B cell (primary cell): ENCODE measurements around the gene SUGCT. TPM values are rescaled to one million over a fixed set of nuclear protein-coding genes. Genes with fewer than 3 reads are reported as not detected.
"Not testable (repeated sequence)": the region's sequence is repeated elsewhere in the genome, so short reads cannot be mapped to it uniquely, and the experiment has no call there.

Experiments used
- ATAC-seq: fragments of 200-7000 bp; cut with Tn5 transposase; one replicate; pipeline ENCODE4 v1.10.0; 2021; ENCODE audit warnings: low read depth, mild to moderate bottlenecking, moderate number of reproducible peaks, moderate library complexity
- CTCF ChIA-PET: fragments of 350-600 bp; sonication (Branson Sonifier 250); formaldehyde crosslinking; loops from one replicate; lab custom pipeline; 2021; ENCODE audit warnings: antibody characterized with exemption, inconsistent platforms; lab: Charles Lee
- POLR2A ChIA-PET: fragments of 350-600 bp; sonication (Branson Sonifier 250); formaldehyde crosslinking; loops from one replicate; lab custom pipeline; 2021; ENCODE audit warnings: antibody characterized with exemption; lab: Charles Lee
- DNase-seq: peaks from one replicate; pipeline ENCODE4 v3.0.0; 2013
- H2AFZ ChIP-seq: 2 replicates; pipeline ENCODE4 v1.6.1; 2012; ENCODE audit warnings: mild to moderate bottlenecking, low read depth, low read length; ENCODE audit not compliant: insufficient read depth, poor library complexity, severe bottlenecking
- H3K27ac ChIP-seq, 2 donors: 1 replicate in 1 of 2; 2 replicates in 1 of 2; pipeline ENCODE4 v1.5.1; 2012 to 2013; ENCODE audit warnings: low read length in 2 of 2, mild to moderate bottlenecking in 2 of 2, moderate library complexity in 1 of 2
- H3K27me3 ChIP-seq, 4 experiments: fragments of 200-600 bp in 1 of 4; sonication (generic) in 1 of 4; replicated peaks in 1 of 4; 1 replicate in 2 of 4; 2 replicates in 2 of 4; pipeline versions ENCODE4 v1.6.1 to v1.7.0; 2013 to 2016; ENCODE audit warnings: low read length in 3 of 4, mild to moderate bottlenecking in 2 of 4, mixed read lengths in 1 of 4, moderate library complexity in 1 of 4; ENCODE audit not compliant: insufficient read depth in 4 of 4, control insufficient read depth in 3 of 4; ENCODE audit errors: control extremely low read depth in 1 of 4
- H3K36me3 ChIP-seq, 2 experiments: replicated peaks in 1 of 2; 1 replicate in 1 of 2; 2 replicates in 1 of 2; pipeline versions ENCODE4 v1.6.1 to v1.7.1; 2013; ENCODE audit warnings: low read length in 1 of 2; ENCODE audit not compliant: insufficient read depth in 2 of 2, control insufficient read depth in 1 of 2; ENCODE audit errors: control extremely low read depth in 1 of 2, extremely low read depth in 1 of 2
- H3K4me1 ChIP-seq, 2 donors: fragments of 200-600 bp in 1 of 2; sonication (generic) in 1 of 2; 1 replicate in 1 of 2; 2 replicates in 1 of 2; pipeline versions ENCODE4 v1.5.1 to v1.6.1; 2013 to 2017; ENCODE audit warnings: low read length in 2 of 2; ENCODE audit not compliant: control insufficient read depth in 2 of 2, insufficient read depth in 2 of 2
- H3K4me2 ChIP-seq: replicated peaks from 2 replicates; pipeline ENCODE3; 2012; ENCODE audit warnings: mild to moderate bottlenecking, low read depth, low read length; ENCODE audit not compliant: poor library complexity, severe bottlenecking
- H3K4me3 ChIP-seq, 5 experiments: fragments of 200-600 bp in 1 of 5; sonication (generic) in 1 of 5; 1 replicate in 3 of 5; 2 replicates in 2 of 5; pipeline versions ENCODE4 v1.5.1 to v1.7.0; 2011 to 2016; ENCODE audit warnings: low read length in 4 of 5, mild to moderate bottlenecking in 4 of 5, low read depth in 2 of 5, control low read depth in 1 of 5, moderate library complexity in 1 of 5; ENCODE audit not compliant: insufficient read depth in 1 of 5; ENCODE audit errors: control extremely low read depth in 1 of 5, extremely low read depth in 1 of 5
- H3K79me2 ChIP-seq: fragments of 200-600 bp; sonication (generic); one replicate; pipeline ENCODE4 v1.6.0; 2016; ENCODE audit warnings: low read length; ENCODE audit not compliant: control insufficient read depth, insufficient read depth
- H3K9ac ChIP-seq: fragments of 200-600 bp; sonication (generic); 2 replicates; pipeline ENCODE4 v1.6.1; 2017; ENCODE audit warnings: mild to moderate bottlenecking, low read length, moderate library complexity
- H3K9me3 ChIP-seq, 3 donors: one replicate each; pipeline versions ENCODE4 v1.6.1 to v1.7.1; 2013; ENCODE audit warnings: low read length in 2 of 3; ENCODE audit not compliant: control insufficient read depth in 2 of 3, insufficient read depth in 1 of 3; ENCODE audit errors: control extremely low read depth in 1 of 3
- H4K20me1 ChIP-seq: 2 replicates; pipeline ENCODE4 v1.6.0; 2012; ENCODE audit warnings: mild to moderate bottlenecking, low read length; ENCODE audit not compliant: insufficient read depth, control insufficient read depth, poor library complexity, severe bottlenecking
- H3K27ac Mint-ChIP-seq: one replicate; pipeline ENCODE4 v1.8.0; 2021; ENCODE audit warnings: mixed read lengths
- H3K27me3 Mint-ChIP-seq: one replicate; pipeline ENCODE4 v1.8.0; 2021; ENCODE audit warnings: mixed read lengths
- H3K4me1 Mint-ChIP-seq: one replicate; pipeline ENCODE4 v1.8.0; 2021; ENCODE audit warnings: mixed read lengths
- H3K4me3 Mint-ChIP-seq: one replicate; pipeline ENCODE4 v1.8.0; 2021; ENCODE audit warnings: mixed read lengths
- H3K9me3 Mint-ChIP-seq: one replicate; pipeline ENCODE4 v1.8.0; 2022; ENCODE audit warnings: mixed read lengths; ENCODE audit not compliant: insufficient read depth
- CTCF ChIP-seq: fragments of 200-600 bp; IDR thresholded peaks from one replicate; pipeline ENCODE4 v1.8.0; 2022; ENCODE audit warnings: antibody characterized with exemption, mild to moderate bottlenecking
- EZH2 ChIP-seq: IDR thresholded peaks from 2 replicates; pipeline ENCODE4 v1.6.1; 2012; ENCODE audit warnings: borderline replicate concordance, low read depth, mild to moderate bottlenecking, moderate library complexity, low read length; ENCODE audit not compliant: insufficient read depth, poor library complexity, severe bottlenecking
- WGBS: methylation state at CpG from one replicate; pipeline ENCODE4 v1.1.5; 2013; ENCODE audit warnings: missing lambda C conversion rate; ENCODE audit not compliant: insufficient coverage; 5-methylcytosine and 5-hydroxymethylcytosine counted together
- intact Hi-C: fragments of 100-400 bp; cut with micrococcal nuclease; formaldehyde crosslinking; loops from one replicate; pipeline ENCODE4 v1.10.0; 2022
- polyA plus RNA-seq: library from polyadenylated mRNA; depleted of rRNA; stranded (reverse); fragments of >200 nt; gene quantifications from 2 replicates; pipeline ENCODE4 v1.2.3, GENCODE V29; 2012
- total RNA-seq, 2 donors: library from RNA; stranded (reverse); fragments of 120-200 nt in 1 of 2; gene quantifications; 1 replicate in 1 of 2; 2 replicates in 1 of 2; pipeline versions ENCODE4 v1.2.3 to v1.2.4, GENCODE V29; 2013 to 2022

SUGCT gene
- total and polyA plus RNA-seq, 2 donors (not counting 1 experiment from before 2014, with no cell fraction given): 0.19 to 0.86 TPM

- Histone ChIP-seq H3K27me3 (no peaks in the 10 kb centered on the region), H3K79me2 (no peaks in the 10 kb centered on the region), H3K36me3 (no peaks in the 10 kb centered on the region), H3K4me2 (no peak overlapping the region), H4K20me1 (no peaks in the 10 kb centered on the region), H3K9me3 (peaks cover 0 to 2% (median 0%) of the 10 kb centered on the region in 3 donors), H3K4me1 (no peaks in the 10 kb centered on the region), H3K27ac (no peak overlapping the region), H3K9ac (no peak overlapping the region), H2AFZ (no peak overlapping the region), H3K4me3 (no peak overlapping the region)
- DNase-seq: no peak
- H3K4me1 Mint-ChIP-seq: no peaks in the 10 kb centered on the region
- H3K9me3 Mint-ChIP-seq: no peaks in the 10 kb centered on the region
- H3K4me3 Mint-ChIP-seq: no peak overlapping the region
- POLR2A ChIA-PET: no interaction called here
- ATAC-seq: no peak
- H3K27ac Mint-ChIP-seq: no peak overlapping the region
- no peaks in the 10 kb centered on the region for H3K27me3 Mint-ChIP-seq
- WGBS: no CpG with 5 or more reads among the region's 3 CpGs
- TF ChIP-seq CTCF: no peak
- TF ChIP-seq EZH2: no peak
- CTCF ChIA-PET: no interaction called here
- intact Hi-C loops: no loop called here
Observed at GRCh38 chr7:40213856-40214255, 79.1 kb downstream of the SUGCT start.

- H3K4me1 ChIP-seq, intact Hi-C loops, H2AFZ ChIP-seq, H3K36me3 ChIP-seq, H3K27me3 Mint-ChIP-seq, ATAC-seq, H3K27me3 ChIP-seq, H3K79me2 ChIP-seq, H4K20me1 ChIP-seq, DNase-seq, H3K9ac ChIP-seq, H3K4me3 Mint-ChIP-seq, H3K4me3 ChIP-seq, H3K4me2 ChIP-seq, POLR2A ChIA-PET, CTCF ChIA-PET, H3K9me3 Mint-ChIP-seq, H3K9me3 ChIP-seq, H3K27ac ChIP-seq, H3K27ac Mint-ChIP-seq, H3K4me1 Mint-ChIP-seq: not testable (repeated sequence)
- WGBS: 99% methylated on average over 7 of the region's 7 CpGs
Observed at GRCh38 chr7:40218612-40219011, 83.8 kb downstream of the SUGCT start.
